ENCODE measurements around the gene PCGF6.

DNA sequence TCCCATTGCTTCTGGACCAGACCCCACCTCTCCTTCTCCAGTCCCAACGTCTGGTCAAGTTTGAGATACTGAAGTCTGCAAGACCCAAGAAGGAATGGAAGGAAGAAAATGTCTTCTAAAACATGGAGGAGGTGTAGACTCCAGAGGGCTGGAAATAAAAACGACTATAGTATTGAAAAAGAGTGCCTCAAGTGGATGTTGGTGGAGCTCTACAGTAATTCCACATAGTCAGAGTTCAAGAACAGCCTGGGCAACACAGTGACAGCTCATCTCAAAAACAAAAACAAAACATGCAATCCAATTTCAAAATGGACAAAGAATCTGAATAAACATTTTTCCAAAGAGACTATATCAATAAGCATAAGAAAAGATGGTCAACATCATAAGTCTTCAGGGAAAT, 2.3 kb upstream of the PCGF6 start:
- TF ChIP-seq, protein P1, sequence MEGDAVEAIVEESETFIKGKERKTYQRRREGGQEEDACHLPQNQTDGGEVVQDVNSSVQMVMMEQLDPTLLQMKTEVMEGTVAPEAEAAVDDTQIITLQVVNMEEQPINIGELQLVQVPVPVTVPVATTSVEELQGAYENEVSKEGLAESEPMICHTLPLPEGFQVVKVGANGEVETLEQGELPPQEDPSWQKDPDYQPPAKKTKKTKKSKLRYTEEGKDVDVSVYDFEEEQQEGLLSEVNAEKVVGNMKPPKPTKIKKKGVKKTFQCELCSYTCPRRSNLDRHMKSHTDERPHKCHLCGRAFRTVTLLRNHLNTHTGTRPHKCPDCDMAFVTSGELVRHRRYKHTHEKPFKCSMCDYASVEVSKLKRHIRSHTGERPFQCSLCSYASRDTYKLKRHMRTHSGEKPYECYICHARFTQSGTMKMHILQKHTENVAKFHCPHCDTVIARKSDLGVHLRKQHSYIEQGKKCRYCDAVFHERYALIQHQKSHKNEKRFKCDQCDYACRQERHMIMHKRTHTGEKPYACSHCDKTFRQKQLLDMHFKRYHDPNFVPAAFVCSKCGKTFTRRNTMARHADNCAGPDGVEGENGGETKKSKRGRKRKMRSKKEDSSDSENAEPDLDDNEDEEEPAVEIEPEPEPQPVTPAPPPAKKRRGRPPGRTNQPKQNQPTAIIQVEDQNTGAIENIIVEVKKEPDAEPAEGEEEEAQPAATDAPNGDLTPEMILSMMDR (IDR thresholded peaks at IDR 0.05), result no peak
- TF ChIP-seq EP300 (IDR thresholded peaks at IDR 0.05) (no peak), POLR2A (IDR thresholded peaks at IDR 0.05) (no peak)

Measured in upper lobe of left lung (tissue), 4 donors.